Gastrocnemius medialis (tissue), 4 donors: ENCODE measurements around the gene PCCA. TPM values are rescaled to one million over a fixed set of nuclear protein-coding genes. Genes with fewer than 3 reads are reported as not detected.
"Not testable (repeated sequence)": the region's sequence is repeated elsewhere in the genome, so short reads cannot be mapped to it uniquely, and the experiment has no call there.

Experiments used
- ATAC-seq, 2 donors: fragments of 150-250 bp; one replicate each; pipeline ENCODE4 v1.9.1; 2016
- DNase-seq, 2 donors: peaks; one replicate each; pipeline ENCODE4 v3.0.0-alpha.2; 2019
- H3K27ac ChIP-seq, 4 donors: fragments of 200-600 bp; sonication (generic); 1 replicate in 1 of 4; 2 replicates in 3 of 4; pipeline ENCODE4 v1.5.1; 2016 to 2018; ENCODE audit warnings: mild to moderate bottlenecking in 2 of 4, moderate library complexity in 1 of 4
- H3K27me3 ChIP-seq, 3 donors: fragments of 200-600 bp; sonication (generic) in 2 of 3; 1 replicate in 1 of 3; 2 replicates in 2 of 3; pipeline versions ENCODE4 v1.5.1 to v1.6.0; 2016 to 2019; ENCODE audit warnings: mild to moderate bottlenecking in 1 of 3, moderate library complexity in 1 of 3
- H3K36me3 ChIP-seq, 2 donors: fragments of 200-600 bp; sonication (generic) in 1 of 2; one replicate each; pipeline ENCODE4 v1.5.1; 2017 to 2018
- H3K4me1 ChIP-seq, 2 donors: fragments of 200-600 bp; sonication (generic) in 1 of 2; one replicate each; pipeline ENCODE4 v1.5.1; 2016 to 2017; ENCODE audit warnings: mild to moderate bottlenecking in 2 of 2
- H3K4me3 ChIP-seq, 4 donors: fragments of 200-600 bp; sonication (generic) in 3 of 4; 1 replicate in 1 of 4; 2 replicates in 3 of 4; pipeline ENCODE4 v1.5.1; 2016 to 2019; ENCODE audit warnings: mild to moderate bottlenecking in 2 of 4
- H3K9me3 ChIP-seq, 3 donors: fragments of 200-600 bp; sonication (generic) in 2 of 3; 1 replicate in 1 of 3; 2 replicates in 2 of 3; pipeline ENCODE4 v1.5.1; 2016 to 2019
- CTCF ChIP-seq, 5 experiments: fragments of 450-650 bp in 3 of 5; fragments of 200-600 bp in 2 of 5; sonication (generic) in 2 of 5; IDR thresholded peaks in 4 of 5; conservative IDR thresholded peaks in 1 of 5; 1 replicate in 4 of 5; 2 replicates in 1 of 5; pipeline ENCODE4 v1.5.1; 2016 to 2019; ENCODE audit warnings: antibody characterized with exemption in 5 of 5, mild to moderate bottlenecking in 3 of 5, moderate library complexity in 3 of 5
- POLR2A ChIP-seq, 2 donors: fragments of 450-650 bp; IDR thresholded peaks; one replicate each; pipeline ENCODE4 v1.6.1; 2017; ENCODE audit warnings: antibody characterized with exemption in 2 of 2, mild to moderate bottlenecking in 2 of 2, moderate library complexity in 2 of 2
- in situ Hi-C, 4 donors: fragments of 200-750 bp; cut with MboI; loops; one replicate each; pipeline versions ENCODE4 v1.15.0 to v1.8.0; 2017; ENCODE audit warnings: low sequenced_read_pairs in 4 of 4
- intact Hi-C: fragments of 100-400 bp; cut with DNase I; formaldehyde crosslinking; loops from one replicate; pipeline ENCODE4 v1.15.1; 2023; ENCODE audit warnings: low total_unique reads
- total RNA-seq, 4 donors: library from RNA; depleted of rRNA; stranded (reverse); fragments of >200 nt; gene quantifications; one replicate each; pipeline versions ENCODE4 v1.1.0 to v1.2.3, GENCODE V29; 2016

Gene PCCA
- total RNA-seq, 4 donors from 2014 or later: 7.5 to 19.5 (median 10.8) TPM

GRCh38 chr13:100095498-100095897 is 6.6 kb downstream of the PCCA start:
- Histone ChIP-seq H3K4me3 (no peak overlapping the region), H3K9me3 (no peaks in the 10 kb centered on the region), H3K27ac (no peak overlapping the region), H3K36me3 (no peaks in the 10 kb centered on the region), H3K4me1 (peaks cover 13 to 16% of the 10 kb centered on the region in 2 donors), H3K27me3 (no peaks in the 10 kb centered on the region)
- in situ Hi-C loops (no loop called here), intact Hi-C loops (loop anchor here (10.0 kb wide), 1 partner anchor 579 kb away; the partner anchor contains the start of gene TMTC4)
- TF ChIP-seq POLR2A (IDR thresholded peaks at IDR 0.05) (no peak), CTCF (IDR thresholded peaks at IDR 0.05 in 4 of 5, conservative IDR thresholded peaks at IDR 0.05 in 1 of 5) (no peak)
- ATAC-seq (no peak), DNase-seq (no peak)

GRCh38 chr13:100096526-100096925 is 7.6 kb downstream of the PCCA start:
- no peak for TF ChIP-seq CTCF (IDR thresholded peaks at IDR 0.05 in 4 of 5, conservative IDR thresholded peaks at IDR 0.05 in 1 of 5)
- no peak for TF ChIP-seq POLR2A (IDR thresholded peaks at IDR 0.05)
- in situ Hi-C loops (no loop called here), intact Hi-C loops (loop anchor here (10.0 kb wide), 1 partner anchor 578 kb away; the partner anchor contains the start of gene TMTC4)
- ATAC-seq (no peak), DNase-seq (no peak)
- Histone ChIP-seq H3K27me3 (no peaks in the 10 kb centered on the region), H3K4me3 (no peak overlapping the region), H3K9me3 (no peaks in the 10 kb centered on the region), H3K4me1 (peaks cover 15 to 16% of the 10 kb centered on the region in 2 donors), H3K36me3 (no peaks in the 10 kb centered on the region), H3K27ac (no peak overlapping the region)

- DNase-seq (no peak), ATAC-seq (no peak)
- Histone ChIP-seq H3K27me3 (no peaks in the 10 kb centered on the region), H3K27ac (no peak overlapping the region), H3K4me3 (no peak overlapping the region), H3K9me3 (no peaks in the 10 kb centered on the region), H3K4me1 (peaks cover 15 to 16% of the 10 kb centered on the region in 2 donors), H3K36me3 (no peaks in the 10 kb centered on the region)
- in situ Hi-C loops: no loop called here
- intact Hi-C loops: loop anchor here (10.0 kb wide), 1 partner anchor 577 kb away; the partner anchor contains the start of gene TMTC4
- TF ChIP-seq CTCF (IDR thresholded peaks at IDR 0.05 in 4 of 5, conservative IDR thresholded peaks at IDR 0.05 in 1 of 5) (no peak), POLR2A (IDR thresholded peaks at IDR 0.05) (no peak)
Measured at GRCh38 chr13:100097821-100098220, 8.9 kb downstream of the PCCA start.

- in situ Hi-C loops: no loop called here
- DNase-seq: no peak
- ATAC-seq: no peak
- Histone ChIP-seq H3K36me3 (no peaks in the 10 kb centered on the region), H3K27me3 (no peaks in the 10 kb centered on the region), H3K27ac (no peak overlapping the region), H3K4me3 (no peak overlapping the region), H3K9me3 (no peaks in the 10 kb centered on the region), H3K4me1 (peaks cover 15 to 16% of the 10 kb centered on the region in 2 donors)
- TF ChIP-seq POLR2A (IDR thresholded peaks at IDR 0.05) (no peak), CTCF (IDR thresholded peaks at IDR 0.05 in 4 of 5, conservative IDR thresholded peaks at IDR 0.05 in 1 of 5) (no peak)
- intact Hi-C loops: loop anchor here (10.0 kb wide), 1 partner anchor 576 kb away; the partner anchor contains the start of gene TMTC4
Measured at GRCh38 chr13:100098445-100099116, 9.7 kb downstream of the PCCA start.

- H3K36me3 ChIP-seq, DNase-seq, in situ Hi-C loops, ATAC-seq, H3K9me3 ChIP-seq, H3K4me3 ChIP-seq, H3K27ac ChIP-seq, H3K27me3 ChIP-seq: not testable (repeated sequence)
- intact Hi-C loops: loop anchor here (10.0 kb wide), 1 partner anchor 576 kb away; the partner anchor contains the start of gene TMTC4
- H3K4me1 ChIP-seq: peaks cover 15 to 16% of the 10 kb centered on the region in 2 donors
Measured at GRCh38 chr13:100099117-100099445, 10.2 kb downstream of the PCCA start.
